ENCODE data around the gene SPSB1. TPM values are rescaled to one million over a fixed set of nuclear protein-coding genes. Genes with fewer than 3 reads are reported as not detected.

The SPSB1 gene
- total RNA-seq, 1 donor from 2014 or later = 60.0 TPM

DNA sequence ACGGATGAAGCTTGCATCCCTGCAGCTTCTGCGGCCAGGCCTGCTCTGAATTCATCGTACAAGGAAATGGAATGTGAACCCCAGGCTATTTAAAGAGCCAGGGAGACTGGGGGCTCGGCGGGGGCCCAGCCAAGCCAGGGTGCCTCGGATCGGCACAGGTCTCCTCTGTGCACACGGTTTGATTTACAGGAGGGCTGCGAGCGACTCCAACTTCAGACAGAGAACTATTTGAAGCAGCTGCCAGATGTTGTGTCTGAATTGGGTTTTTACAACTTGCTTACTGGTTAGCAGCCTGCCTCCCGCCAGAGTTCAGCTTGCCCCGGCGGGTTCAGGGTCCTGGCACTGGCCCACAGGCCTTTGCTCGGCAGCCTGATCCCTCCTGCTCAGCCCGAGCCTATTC is 83.2 kb downstream of the SPSB1 start:
- Histone ChIP-seq H3K36me3 (ENCODE audit: control insufficient read depth, insufficient read depth, low read length) (no peaks in the 10 kb centered on the region), H3K27me3 (ENCODE audit: control insufficient read depth, insufficient read depth, low read length) (no peaks in the 10 kb centered on the region), H3K4me3 (ENCODE audit: low read depth, low read length) (no peak overlapping the region)
- DNase-seq (ENCODE audit: low read depth) = no peak
- TF ChIP-seq, protein P1, sequence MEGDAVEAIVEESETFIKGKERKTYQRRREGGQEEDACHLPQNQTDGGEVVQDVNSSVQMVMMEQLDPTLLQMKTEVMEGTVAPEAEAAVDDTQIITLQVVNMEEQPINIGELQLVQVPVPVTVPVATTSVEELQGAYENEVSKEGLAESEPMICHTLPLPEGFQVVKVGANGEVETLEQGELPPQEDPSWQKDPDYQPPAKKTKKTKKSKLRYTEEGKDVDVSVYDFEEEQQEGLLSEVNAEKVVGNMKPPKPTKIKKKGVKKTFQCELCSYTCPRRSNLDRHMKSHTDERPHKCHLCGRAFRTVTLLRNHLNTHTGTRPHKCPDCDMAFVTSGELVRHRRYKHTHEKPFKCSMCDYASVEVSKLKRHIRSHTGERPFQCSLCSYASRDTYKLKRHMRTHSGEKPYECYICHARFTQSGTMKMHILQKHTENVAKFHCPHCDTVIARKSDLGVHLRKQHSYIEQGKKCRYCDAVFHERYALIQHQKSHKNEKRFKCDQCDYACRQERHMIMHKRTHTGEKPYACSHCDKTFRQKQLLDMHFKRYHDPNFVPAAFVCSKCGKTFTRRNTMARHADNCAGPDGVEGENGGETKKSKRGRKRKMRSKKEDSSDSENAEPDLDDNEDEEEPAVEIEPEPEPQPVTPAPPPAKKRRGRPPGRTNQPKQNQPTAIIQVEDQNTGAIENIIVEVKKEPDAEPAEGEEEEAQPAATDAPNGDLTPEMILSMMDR (IDR thresholded peaks at IDR 0.05; ENCODE audit: insufficient read depth, low read length, poor library complexity, severe bottlenecking) = no peak

GRCh38 chr1:9376430-9376829 is 83.7 kb downstream of the SPSB1 start:
- no peak for DNase-seq (ENCODE audit: low read depth)
- TF ChIP-seq, protein P1 (IDR thresholded peaks at IDR 0.05; ENCODE audit: insufficient read depth, low read length, poor library complexity, severe bottlenecking) = no peak
- H3K36me3 ChIP-seq (ENCODE audit: control insufficient read depth, insufficient read depth, low read length) = no peaks in the 10 kb centered on the region
- no peak overlapping the region for H3K4me3 ChIP-seq (ENCODE audit: low read depth, low read length)
- no peaks in the 10 kb centered on the region for H3K27me3 ChIP-seq (ENCODE audit: control insufficient read depth, insufficient read depth, low read length)

- DNase-seq (ENCODE audit: low read depth) = no peak
- no peaks in the 10 kb centered on the region for H3K36me3 ChIP-seq (ENCODE audit: control insufficient read depth, insufficient read depth, low read length)
- no peak overlapping the region for H3K4me3 ChIP-seq (ENCODE audit: low read depth, low read length)
- TF ChIP-seq, protein P1 (IDR thresholded peaks at IDR 0.05; ENCODE audit: insufficient read depth, low read length, poor library complexity, severe bottlenecking) = no peak
- no peaks in the 10 kb centered on the region for H3K27me3 ChIP-seq (ENCODE audit: control insufficient read depth, insufficient read depth, low read length)
Measured at GRCh38 chr1:9376886-9377333, 84.2 kb downstream of the SPSB1 start.

DNA sequence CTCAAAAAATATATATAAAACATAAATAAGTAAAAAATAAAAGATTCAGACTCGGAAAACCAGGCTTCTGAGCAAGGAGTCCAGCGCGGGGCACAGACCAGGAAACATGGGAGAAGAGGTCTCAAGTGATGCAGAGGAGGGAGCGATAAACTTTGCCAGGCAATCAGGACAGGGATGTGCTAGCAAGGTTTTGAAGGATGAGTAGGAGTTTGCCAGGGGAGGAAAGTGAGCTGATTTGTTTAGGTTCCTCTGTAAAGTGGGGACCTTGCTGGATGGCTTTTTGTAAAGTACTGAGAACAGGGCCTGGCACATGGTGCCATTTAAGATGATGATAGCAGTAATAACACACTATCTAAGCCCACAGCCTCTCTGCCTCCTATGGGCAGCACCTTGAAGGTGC is 86.1 kb downstream of the SPSB1 start:
- H3K27me3 ChIP-seq (ENCODE audit: control insufficient read depth, insufficient read depth, low read length) = no peaks in the 10 kb centered on the region
- TF ChIP-seq, protein P1 (IDR thresholded peaks at IDR 0.05; ENCODE audit: insufficient read depth, low read length, poor library complexity, severe bottlenecking) = no peak
- no peaks in the 10 kb centered on the region for H3K36me3 ChIP-seq (ENCODE audit: control insufficient read depth, insufficient read depth, low read length)
- H3K4me3 ChIP-seq (ENCODE audit: low read depth, low read length) = no peak overlapping the region
- DNase-seq (ENCODE audit: low read depth) = no peak

GRCh38 chr1:9380711-9381110 is 88.0 kb downstream of the SPSB1 start:
- TF ChIP-seq, protein P1 (IDR thresholded peaks at IDR 0.05; ENCODE audit: insufficient read depth, low read length, poor library complexity, severe bottlenecking) = no peak
- DNase-seq (ENCODE audit: low read depth) = no peak
- H3K36me3 ChIP-seq (ENCODE audit: control insufficient read depth, insufficient read depth, low read length) = no peaks in the 10 kb centered on the region
- no peak overlapping the region for H3K4me3 ChIP-seq (ENCODE audit: low read depth, low read length)
- no peaks in the 10 kb centered on the region for H3K27me3 ChIP-seq (ENCODE audit: control insufficient read depth, insufficient read depth, low read length)

Data from kidney epithelial cell (primary cell).